Naive B cell (primary cell): Measurements from ENCODE around the gene SGTA. TPM values are rescaled to one million over a fixed set of nuclear protein-coding genes. Genes with fewer than 3 reads are reported as not detected.

Source experiments
- ATAC-seq, 2 donors: fragments of 150-1000 bp; cut with Tn5 transposase; 2 replicates each; pipeline ENCODE4 v1.10.0; 2021; ENCODE audit warnings: low read depth in 2 of 2, mild to moderate bottlenecking in 2 of 2, moderate library complexity in 2 of 2
- DNase-seq: peaks from one replicate; pipeline ENCODE4 v3.0.0; 2022
- H3K27ac Mint-ChIP-seq, 6 donors: one replicate each; pipeline ENCODE4 v1.8.0; 2020 to 2022; ENCODE audit warnings: mild to moderate bottlenecking in 6 of 6, mixed read lengths in 6 of 6, moderate library complexity in 5 of 6, inconsistent platforms in 2 of 6
- H3K27me3 Mint-ChIP-seq, 3 donors: one replicate each; pipeline ENCODE4 v1.8.0; 2021 to 2022; ENCODE audit warnings: mixed read lengths in 3 of 3, mild to moderate bottlenecking in 1 of 3
- H3K36me3 Mint-ChIP-seq, 2 donors: one replicate each; pipeline ENCODE4 v1.8.0; 2020 to 2022; ENCODE audit warnings: mixed read lengths in 2 of 2, inconsistent platforms in 1 of 2, mild to moderate bottlenecking in 1 of 2
- H3K4me1 Mint-ChIP-seq, 3 donors: one replicate each; pipeline ENCODE4 v1.8.0; 2020 to 2022; ENCODE audit warnings: mixed read lengths in 3 of 3, inconsistent platforms in 1 of 3, mild to moderate bottlenecking in 1 of 3, moderate library complexity in 1 of 3
- H3K4me3 Mint-ChIP-seq, 8 donors: one replicate each; pipeline ENCODE4 v1.8.0; 2020 to 2022; ENCODE audit warnings: mild to moderate bottlenecking in 8 of 8, mixed read lengths in 8 of 8, moderate library complexity in 8 of 8, inconsistent platforms in 2 of 8
- H3K9me3 Mint-ChIP-seq, 7 donors: one replicate each; pipeline ENCODE4 v1.8.0; 2020 to 2022; ENCODE audit warnings: mixed read lengths in 7 of 7, mild to moderate bottlenecking in 5 of 7, inconsistent platforms in 2 of 7, moderate library complexity in 1 of 7
- polyA plus RNA-seq, 6 donors: library from polyadenylated mRNA; unstranded; fragments of 300-500 nt; fragmentation: Illumina TruSeq; gene quantifications; one replicate each; pipeline ENCODE4 v1.2.3, GENCODE V29; 2021; ENCODE audit warnings: low read depth in 6 of 6

SGTA gene
- polyA plus RNA-seq, 6 donors from 2014 or later, result 18.6 to 38.7 (median 26.3) TPM

DNA sequence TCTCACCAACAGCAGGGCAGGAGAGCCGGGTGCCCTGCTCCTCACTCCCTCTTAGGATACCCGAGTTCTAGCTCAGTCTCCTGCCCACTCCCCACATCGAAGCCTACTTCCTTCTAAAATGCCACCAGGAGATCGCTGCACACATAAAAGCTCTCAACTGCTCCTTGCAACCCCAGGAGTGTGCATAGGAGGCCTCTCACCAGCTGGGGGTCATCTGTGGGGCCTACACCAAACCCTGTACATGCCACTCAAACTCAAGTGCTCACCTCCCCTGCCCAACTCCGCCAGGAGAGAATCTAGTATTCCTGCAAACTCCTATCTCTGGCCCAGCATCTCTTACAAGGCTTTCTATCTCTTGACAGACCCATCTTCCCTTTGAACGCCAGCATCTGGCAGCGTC is 2.8 kb downstream of the SGTA start:
- H3K27ac Mint-ChIP-seq, result peak overlapping the region in 3 of 6 donors; percentile 14 to 76 (median 71)
- peak overlapping the region in 4 of 8 donors; percentile 22 to 90 (median 69) for H3K4me3 Mint-ChIP-seq
- H3K36me3 Mint-ChIP-seq, result peaks cover 0 to 5% of the 10 kb centered on the region in 2 donors
- no peaks in the 10 kb centered on the region for H3K27me3 Mint-ChIP-seq
- peaks cover 23 to 67% (median 50%) of the 10 kb centered on the region in 3 donors for H3K4me1 Mint-ChIP-seq
- DNase-seq (no peak), ATAC-seq (no peak)
- no peaks in the 10 kb centered on the region for H3K9me3 Mint-ChIP-seq

DNA sequence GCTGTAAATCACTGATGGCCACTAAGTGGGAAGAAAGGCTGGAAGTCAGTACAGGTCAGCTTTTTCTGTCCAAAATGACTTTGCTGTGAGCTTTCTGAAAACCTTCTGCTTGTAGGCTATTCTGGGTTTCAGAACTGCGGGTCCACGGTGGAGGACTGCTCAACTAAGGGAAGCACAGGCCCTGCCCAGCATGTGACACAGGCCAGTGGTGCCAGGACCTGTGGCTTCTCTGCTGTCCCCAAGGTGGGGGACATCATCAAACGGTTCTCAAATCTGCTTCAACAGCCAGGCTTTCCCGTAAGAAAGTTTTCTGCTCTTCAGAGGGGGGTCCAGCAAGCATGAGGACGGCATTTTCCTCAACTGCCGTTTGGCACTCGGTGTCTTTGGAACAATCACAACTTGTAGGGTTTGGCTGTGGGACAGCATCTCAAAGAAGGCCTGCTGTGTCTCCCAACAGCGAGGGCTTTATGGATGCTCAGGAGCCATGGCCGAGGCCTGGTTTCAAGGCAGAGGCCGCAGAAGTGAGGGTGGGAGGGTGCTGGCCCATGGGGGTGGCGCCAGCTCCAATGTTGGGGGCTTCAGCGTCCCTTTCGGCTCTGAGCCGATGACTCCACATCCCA is 3.8 kb downstream of the SGTA start:
- Mint-ChIP-seq H3K4me3 (peak overlapping the region in 1 of 8 donors; percentile 90), H3K9me3 (no peaks in the 10 kb centered on the region), H3K36me3 (peaks cover 0 to 5% of the 10 kb centered on the region in 2 donors), H3K27ac (peak overlapping the region in 2 of 6 donors; percentile 58 to 65), H3K4me1 (peaks cover 27 to 68% (median 60%) of the 10 kb centered on the region in 3 donors), H3K27me3 (no peaks in the 10 kb centered on the region)
- ATAC-seq (no peak), DNase-seq (no peak)

DNA sequence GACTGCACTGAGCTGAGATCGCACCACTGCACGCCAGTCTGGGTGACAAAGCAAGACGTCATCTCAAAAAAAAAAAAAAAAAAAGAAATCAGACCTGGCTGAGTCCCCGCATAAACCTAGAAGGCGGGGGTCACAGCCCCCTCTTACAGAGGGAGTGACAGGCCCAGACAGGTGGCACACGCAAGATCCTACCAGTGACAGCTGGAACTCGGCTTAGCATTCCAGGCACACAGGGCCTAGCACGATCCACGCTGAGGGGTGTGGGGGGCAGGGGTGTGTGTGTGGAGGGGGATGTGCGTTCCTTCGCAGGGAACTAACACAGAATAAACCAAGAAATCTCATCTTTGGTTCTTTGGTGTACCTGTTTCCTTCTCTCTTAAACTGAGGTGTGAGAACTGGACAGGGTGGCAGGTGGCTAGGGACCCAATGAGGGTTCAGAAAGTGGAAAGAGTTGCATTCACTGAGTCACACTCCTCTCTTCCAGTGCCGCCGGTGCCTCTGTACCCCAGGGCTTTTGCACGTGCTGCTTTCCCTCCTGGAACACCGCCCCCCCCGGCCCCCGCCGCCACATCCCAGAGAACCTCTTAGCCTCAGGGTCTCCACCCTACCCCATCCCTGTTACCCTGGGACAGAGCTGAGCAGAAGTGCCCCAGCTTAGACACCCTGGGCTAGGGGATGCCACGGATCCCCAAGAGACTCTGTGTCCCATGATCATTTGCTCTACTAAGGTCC is 5.0 kb downstream of the SGTA start:
- Mint-ChIP-seq H3K9me3 (no peaks in the 10 kb centered on the region), H3K4me3 (peak overlapping the region in 1 of 8 donors; percentile 24), H3K4me1 (peaks cover 23 to 57% (median 55%) of the 10 kb centered on the region in 3 donors), H3K27ac (peak overlapping the region in 2 of 6 donors; percentile 38 to 70), H3K36me3 (peaks cover 0 to 5% of the 10 kb centered on the region in 2 donors), H3K27me3 (no peaks in the 10 kb centered on the region)
- ATAC-seq, result no peak
- DNase-seq, result no peak

- Mint-ChIP-seq H3K9me3 (no peaks in the 10 kb centered on the region), H3K27me3 (no peaks in the 10 kb centered on the region), H3K36me3 (peaks cover 0 to 5% of the 10 kb centered on the region in 2 donors), H3K27ac (peak overlapping the region; percentile 94 to 99 (median 97)), H3K4me3 (peak overlapping the region; percentile 64 to 95 (median 74)), H3K4me1 (peaks cover 27 to 43% (median 39%) of the 10 kb centered on the region in 3 donors)
- DNase-seq (peak; percentile 40), ATAC-seq (peak; percentile 66 to 89)
These were observed 7.3 kb downstream of the SGTA start for GRCh38 chr19:2775556-2776430.

GRCh38 chr19:2774953-2775555 is 8.0 kb downstream of the SGTA start:
- Mint-ChIP-seq H3K27me3 (no peaks in the 10 kb centered on the region), H3K36me3 (peaks cover 0 to 1% of the 10 kb centered on the region in 2 donors), H3K9me3 (no peaks in the 10 kb centered on the region), H3K4me3 (peak overlapping the region; percentile 64 to 95 (median 74)), H3K27ac (peak overlapping the region; percentile 94 to 99 (median 97)), H3K4me1 (peaks cover 22 to 43% (median 32%) of the 10 kb centered on the region in 3 donors)
- no peak for ATAC-seq
- DNase-seq, result no peak

- H3K27me3 Mint-ChIP-seq, result no peaks in the 10 kb centered on the region
- H3K9me3 Mint-ChIP-seq, result no peaks in the 10 kb centered on the region
- H3K36me3 Mint-ChIP-seq, result no peaks in the 10 kb centered on the region
- DNase-seq, result no peak
- peak overlapping the region in 1 of 8 donors; percentile 22 for H3K4me3 Mint-ChIP-seq
- H3K4me1 Mint-ChIP-seq, result peaks cover 20 to 41% (median 29%) of the 10 kb centered on the region in 3 donors
- H3K27ac Mint-ChIP-seq, result peak overlapping the region in 4 of 6 donors; percentile 10 to 94 (median 76)
- ATAC-seq, result peak in 1 of 2 donors; percentile 59
These were observed 8.9 kb downstream of the SGTA start for GRCh38 chr19:2774083-2774679.

DNA sequence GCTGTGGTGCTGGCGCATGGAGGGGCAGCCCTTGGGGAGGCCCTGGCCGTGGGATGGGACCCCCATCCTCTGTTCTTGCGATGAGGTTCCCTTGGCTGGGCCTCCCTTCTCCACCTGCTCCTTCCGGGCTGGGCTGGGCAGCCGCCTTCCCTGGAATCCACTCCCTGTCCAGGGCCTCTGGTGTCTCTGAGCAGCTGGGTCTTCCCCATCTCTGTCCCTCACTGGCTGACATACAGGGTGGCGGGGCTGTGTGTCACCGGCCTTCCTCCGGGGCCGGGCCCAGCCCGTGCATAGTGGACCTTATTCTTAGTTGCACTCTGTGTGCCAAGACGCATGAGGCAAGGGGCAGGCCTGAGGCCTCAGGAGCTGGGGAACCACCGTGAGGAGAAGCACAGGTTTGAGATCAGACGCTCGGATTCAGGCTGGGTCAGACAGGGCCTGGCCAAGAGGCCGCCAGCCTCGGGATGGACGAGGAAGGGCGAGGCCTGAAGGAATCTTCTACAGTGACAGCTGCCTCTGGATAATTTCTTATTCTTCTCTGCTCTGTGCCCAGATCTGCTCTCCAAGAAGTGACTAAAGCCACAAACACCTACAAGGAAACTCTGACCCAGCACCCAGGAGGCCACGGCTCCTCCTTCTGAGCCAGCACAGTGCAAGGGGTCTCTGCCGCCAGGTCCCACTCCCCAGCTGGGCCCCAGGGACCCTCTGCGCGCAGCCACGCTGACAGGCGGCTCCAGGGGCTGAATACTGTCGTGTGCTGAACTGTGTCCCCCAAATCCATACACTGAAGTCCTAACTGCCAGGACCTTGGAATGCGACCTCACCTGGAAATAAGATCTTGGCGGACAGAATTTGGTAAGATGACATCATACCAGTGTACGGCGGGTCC is 11.0 kb downstream of the SGTA start:
- peaks cover 16 to 39% (median 26%) of the 10 kb centered on the region in 3 donors for H3K4me1 Mint-ChIP-seq
- no peak for ATAC-seq
- no peaks in the 10 kb centered on the region for H3K9me3 Mint-ChIP-seq
- H3K36me3 Mint-ChIP-seq, result no peaks in the 10 kb centered on the region
- no peak overlapping the region for H3K4me3 Mint-ChIP-seq
- H3K27me3 Mint-ChIP-seq, result no peaks in the 10 kb centered on the region
- DNase-seq, result no peak
- H3K27ac Mint-ChIP-seq, result peak overlapping the region in 1 of 6 donors; percentile 72

- Mint-ChIP-seq H3K36me3 (peaks cover 0 to under 1% of the 10 kb centered on the region in 2 donors), H3K27ac (peak overlapping the region in 3 of 6 donors; percentile 23 to 85 (median 33)), H3K4me3 (no peak overlapping the region), H3K9me3 (no peaks in the 10 kb centered on the region), H3K4me1 (peaks cover 10 to 26% (median 11%) of the 10 kb centered on the region in 3 donors), H3K27me3 (no peaks in the 10 kb centered on the region)
- DNase-seq, result no peak
- no peak for ATAC-seq
These were observed 12.7 kb downstream of the SGTA start for GRCh38 chr19:2770055-2771013.

DNA sequence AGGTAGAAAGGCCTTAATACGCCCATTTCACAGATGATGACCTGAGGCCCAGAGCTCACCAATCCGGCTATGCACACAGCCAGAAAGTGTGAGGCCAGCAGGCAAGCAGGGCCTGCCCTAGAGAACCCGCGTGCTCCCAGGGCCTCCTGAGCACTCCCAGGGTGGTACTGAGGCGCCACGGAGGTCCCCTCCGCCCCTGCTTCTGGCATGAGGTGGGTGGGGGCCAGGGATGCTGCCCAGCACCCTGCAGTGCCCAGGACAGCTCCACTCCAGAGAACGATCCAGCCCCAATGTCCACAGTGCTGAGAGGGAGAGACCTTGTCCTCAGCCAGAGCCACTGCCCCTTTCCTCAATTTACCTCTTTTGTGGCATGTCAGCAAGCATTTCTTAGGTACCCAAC is 13.9 kb downstream of the SGTA start:
- H3K27me3 Mint-ChIP-seq, result no peaks in the 10 kb centered on the region
- H3K9me3 Mint-ChIP-seq, result no peaks in the 10 kb centered on the region
- ATAC-seq (no peak), DNase-seq (no peak)
- peaks cover 0 to 7% of the 10 kb centered on the region in 2 donors for H3K36me3 Mint-ChIP-seq
- peaks cover 0 to 16% (median 5%) of the 10 kb centered on the region in 3 donors for H3K4me1 Mint-ChIP-seq
- H3K4me3 Mint-ChIP-seq, result no peak overlapping the region
- peak overlapping the region in 2 of 6 donors; percentile 39 to 80 for H3K27ac Mint-ChIP-seq

- Mint-ChIP-seq H3K4me1 (peaks cover 0 to 15% (median 4%) of the 10 kb centered on the region in 3 donors), H3K27me3 (no peaks in the 10 kb centered on the region), H3K9me3 (no peaks in the 10 kb centered on the region), H3K36me3 (peaks cover 0 to 7% of the 10 kb centered on the region in 2 donors), H3K27ac (peak overlapping the region in 1 of 6 donors; percentile 83), H3K4me3 (no peak overlapping the region)
- ATAC-seq (no peak), DNase-seq (no peak)
These were observed 14.5 kb downstream of the SGTA start for GRCh38 chr19:2768365-2769132.
